A673 (cell line): Measurements from ENCODE around the gene SPRY1. TPM values are rescaled to one million over a fixed set of nuclear protein-coding genes. Genes with fewer than 3 reads are reported as not detected.

Source experiments
- BruUV-seq: library from RNA; stranded (reverse); fragments of 400-500 nt; replicated peaks from 2 replicates; lab custom pipeline; 2021; lab: Mats Ljungman, UMichigan
- CTCF ChIA-PET: fragments of 300-600 bp; sonication (Branson Sonifier 250); formaldehyde crosslinking; loops from one replicate; lab custom pipeline; 2022; ENCODE audit warnings: antibody characterized with exemption; lab: Charles Lee
- POLR2A ChIA-PET: fragments of 300-600 bp; sonication (Branson Sonifier 250); formaldehyde crosslinking; loops from one replicate; lab custom pipeline; 2022; ENCODE audit warnings: antibody characterized with exemption; ENCODE audit not compliant: low non-redundant PET; lab: Charles Lee
- DNase-seq: peaks from one replicate; pipeline ENCODE4 v3.0.0-alpha.2; 2015; ENCODE audit warnings: low spot score
- H3K27ac ChIP-seq: fragments of 200-600 bp; sonication (generic); 2 replicates; pipeline ENCODE4 v1.5.1; 2016; ENCODE audit warnings: mixed run types, low read depth, mild to moderate bottlenecking, mixed read lengths, antibody characterized with exemption, low read length; ENCODE audit not compliant: poor library complexity, severe bottlenecking
- H3K27me3 ChIP-seq: fragments of 200-600 bp; sonication (generic); replicated peaks from 2 replicates; pipeline ENCODE4 v1.6.1; 2017; ENCODE audit warnings: mixed run types, low read depth, mild to moderate bottlenecking, mixed read lengths, antibody characterized with exemption, low read length; ENCODE audit not compliant: insufficient read depth, poor library complexity
- H3K36me3 ChIP-seq: fragments of 200-600 bp; sonication (generic); 2 replicates; pipeline ENCODE4 v1.6.1; 2016; ENCODE audit warnings: mixed run types, mild to moderate bottlenecking, mixed read lengths, antibody characterized with exemption, low read length; ENCODE audit not compliant: insufficient read depth, poor library complexity, severe bottlenecking
- H3K4me1 ChIP-seq: fragments of 200-600 bp; sonication (generic); 2 replicates; pipeline ENCODE4 v1.6.1; 2017; ENCODE audit warnings: mixed run types, mild to moderate bottlenecking, mixed read lengths, antibody characterized with exemption, low read length; ENCODE audit not compliant: insufficient read depth, poor library complexity, severe bottlenecking
- H3K4me3 ChIP-seq: fragments of 200-600 bp; sonication (generic); 2 replicates; pipeline ENCODE4 v1.5.1; 2016; ENCODE audit warnings: low read depth, mixed run types, mild to moderate bottlenecking, mixed read lengths, low read length; ENCODE audit not compliant: poor library complexity, severe bottlenecking
- H3K9me3 ChIP-seq: fragments of 200-600 bp; sonication (generic); 2 replicates; pipeline ENCODE4 v1.6.1; 2016; ENCODE audit warnings: mixed run types, low read depth, mild to moderate bottlenecking, mixed read lengths, antibody characterized with exemption, low read length; ENCODE audit not compliant: poor library complexity, severe bottlenecking
- CTCF ChIP-seq: fragments of 300-800, 200-600 bp; sonication (generic); conservative IDR thresholded peaks from 2 replicates; pipeline ENCODE4 v1.5.1; 2017; ENCODE audit warnings: low read depth, mild to moderate bottlenecking, antibody characterized with exemption, low read length, moderate library complexity, mixed read lengths
- EZH2 ChIP-seq: fragments of 200-600 bp; sonication (generic); IDR thresholded peaks from 2 replicates; pipeline ENCODE4 v1.6.1; 2017; ENCODE audit warnings: borderline replicate concordance, low read depth, mild to moderate bottlenecking, mixed read lengths, antibody characterized with exemption, low read length; ENCODE audit not compliant: poor library complexity, severe bottlenecking
- intact Hi-C: fragments of 100-400 bp; cut with micrococcal nuclease; formaldehyde crosslinking; loops from one replicate; pipeline ENCODE4 v1.10.0; 2022; ENCODE audit not compliant: unreplicated experiment
- total RNA-seq: library from RNA; stranded (reverse); gene quantifications from 2 replicates; pipeline ENCODE4 v1.2.3, GENCODE V29; 2021

The SPRY1 gene
- total RNA-seq, 1 experiment from 2014 or later: 6.0 TPM

DNA sequence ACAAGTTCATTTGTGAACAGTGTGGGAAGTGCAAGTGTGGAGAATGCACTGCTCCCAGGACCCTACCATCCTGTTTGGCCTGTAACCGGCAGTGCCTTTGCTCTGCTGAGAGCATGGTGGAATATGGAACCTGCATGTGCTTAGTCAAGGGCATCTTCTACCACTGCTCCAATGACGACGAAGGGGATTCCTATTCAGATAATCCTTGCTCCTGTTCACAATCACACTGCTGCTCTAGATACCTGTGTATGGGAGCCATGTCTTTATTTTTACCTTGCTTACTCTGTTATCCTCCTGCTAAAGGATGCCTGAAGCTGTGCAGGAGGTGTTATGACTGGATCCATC is 5.5 kb downstream of the SPRY1 start:
- Histone ChIP-seq H3K4me3 (no peak overlapping the region), H3K9me3 (no peaks in the 10 kb centered on the region), H3K36me3 (peaks cover 5% of the 10 kb centered on the region), H3K27me3 (no peaks in the 10 kb centered on the region), H3K4me1 (peaks cover 6% of the 10 kb centered on the region), H3K27ac (no peak overlapping the region)
- no peak for DNase-seq
- ChIA-PET CTCF (no interaction called here), POLR2A (no interaction called here)
- intact Hi-C loops: no loop called here
- TF ChIP-seq EZH2 (no peak), CTCF (no peak)
- no TSS peak for BruUV-seq

DNA sequence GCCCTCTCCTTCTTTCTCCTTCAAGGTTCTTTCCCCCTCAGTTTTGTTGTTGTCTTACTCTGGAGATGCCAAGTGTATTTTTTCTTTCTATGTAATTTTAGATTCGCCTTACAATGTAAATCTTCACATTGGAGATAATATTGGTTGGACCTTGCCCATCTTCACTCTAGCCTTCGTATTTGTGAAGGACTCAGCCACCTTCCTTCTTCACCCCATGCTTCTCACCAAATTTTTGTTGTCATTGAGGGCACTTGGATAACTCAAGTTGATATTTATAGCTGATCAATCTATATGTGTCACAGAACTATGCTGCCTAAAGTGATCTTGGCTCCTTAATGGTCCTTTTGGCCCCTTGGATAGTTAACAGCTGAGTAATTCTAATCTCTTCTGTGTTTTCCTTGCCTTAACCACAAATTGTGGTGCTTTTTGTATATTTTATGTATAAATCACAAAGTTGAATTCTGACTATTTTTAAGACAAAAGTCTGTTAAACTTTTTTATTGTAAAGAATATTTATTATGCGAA is 6.5 kb downstream of the SPRY1 start:
- no peaks in the 10 kb centered on the region for H3K27me3 ChIP-seq
- H3K27ac ChIP-seq: no peak overlapping the region
- POLR2A ChIA-PET: no interaction called here
- H3K4me3 ChIP-seq: no peak overlapping the region
- peaks cover 5% of the 10 kb centered on the region for H3K36me3 ChIP-seq
- DNase-seq: no peak
- intact Hi-C loops: no loop called here
- peaks cover 6% of the 10 kb centered on the region for H3K4me1 ChIP-seq
- CTCF ChIA-PET: no interaction called here
- TF ChIP-seq EZH2 (no peak), CTCF (no peak)
- H3K9me3 ChIP-seq: no peaks in the 10 kb centered on the region
- BruUV-seq: no TSS peak

DNA sequence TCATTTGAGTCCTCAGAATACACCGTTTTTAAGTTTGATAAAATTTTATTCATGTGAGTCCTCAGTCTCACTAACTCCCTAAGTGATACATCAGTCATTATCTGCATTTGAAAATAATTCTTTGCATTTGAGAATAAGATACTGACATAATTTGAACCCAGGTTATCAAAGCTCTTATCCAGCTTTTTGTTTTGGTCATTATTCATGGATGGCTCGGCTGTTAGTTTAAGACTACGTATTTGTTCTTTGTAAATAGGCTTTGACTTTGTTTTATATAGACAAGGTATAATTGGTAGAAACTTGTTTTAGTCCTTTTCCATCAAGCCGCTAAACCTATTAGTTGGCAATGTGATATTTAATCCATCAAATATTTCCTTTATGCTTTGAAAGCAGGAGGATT is 7.9 kb downstream of the SPRY1 start:
- POLR2A ChIA-PET: no interaction called here
- Histone ChIP-seq H3K36me3 (peaks cover 5% of the 10 kb centered on the region), H3K27ac (no peak overlapping the region), H3K9me3 (no peaks in the 10 kb centered on the region), H3K4me1 (peaks cover 6% of the 10 kb centered on the region), H3K4me3 (no peak overlapping the region), H3K27me3 (no peaks in the 10 kb centered on the region)
- no peak for DNase-seq
- no peak for TF ChIP-seq CTCF
- no peak for TF ChIP-seq EZH2
- intact Hi-C loops: no loop called here
- CTCF ChIA-PET: no interaction called here
- BruUV-seq: no TSS peak
